Body of pancreas (tissue), 4 donors: ENCODE results near the gene OTUB1. TPM values are rescaled to one million over a fixed set of nuclear protein-coding genes. Genes with fewer than 3 reads are reported as not detected.

Experiments
- ATAC-seq: fragments of 150-250 bp; one replicate; pipeline ENCODE4 v1.9.1; 2016
- DNase-seq, 4 donors: peaks; one replicate each; pipeline ENCODE4 v3.0.0-alpha.2; 2019
- H3K27ac ChIP-seq, 4 donors: fragments of 200-600 bp; sonication (generic); 1 replicate in 3 of 4; 2 replicates in 1 of 4; pipeline versions ENCODE4 v1.5.1 to v1.6.1; 2016 to 2019; ENCODE audit warnings: mild to moderate bottlenecking in 1 of 4, mixed read lengths in 1 of 4, moderate library complexity in 1 of 4
- H3K27me3 ChIP-seq, 2 donors: fragments of 200-600 bp; sonication (generic); one replicate each; pipeline ENCODE4 v1.6.0; 2016; ENCODE audit warnings: mild to moderate bottlenecking in 1 of 2
- H3K36me3 ChIP-seq, 2 donors: fragments of 200-600 bp; sonication (generic); replicated peaks in 1 of 2; 2 replicates each; pipeline ENCODE4 v1.5.1; 2016; ENCODE audit warnings: low read depth in 2 of 2; ENCODE audit not compliant: insufficient read depth in 1 of 2
- H3K4me1 ChIP-seq: fragments of 200-600 bp; sonication (generic); one replicate; pipeline ENCODE4 v1.6.0; 2016
- H3K4me3 ChIP-seq, 2 donors: fragments of 200-600 bp; sonication (generic); 1 replicate in 1 of 2; 2 replicates in 1 of 2; pipeline ENCODE4 v1.5.1; 2016 to 2019
- H3K9me3 ChIP-seq, 3 donors: fragments of 200-600 bp; sonication (generic); 1 replicate in 2 of 3; 2 replicates in 1 of 3; pipeline ENCODE4 v1.5.1; 2016
- POLR2A ChIP-seq, 3 donors: fragments of 450-650 bp; IDR thresholded peaks; one replicate each; pipeline ENCODE4 v1.6.1; 2016; ENCODE audit warnings: antibody characterized with exemption in 3 of 3, mild to moderate bottlenecking in 2 of 3
- WGBS, 2 donors: methylation state at CpG; one replicate each; pipeline ENCODE4 v1.1.5; 2017; 5-methylcytosine and 5-hydroxymethylcytosine counted together
- intact Hi-C: fragments of 100-400 bp; cut with DNase I; formaldehyde crosslinking; loops from one replicate; pipeline ENCODE4 v1.15.1; 2023
- total RNA-seq, 2 donors: library from RNA; depleted of rRNA; stranded (reverse); fragments of >200 nt; gene quantifications; one replicate each; pipeline ENCODE4 v1.1.0, GENCODE V29; 2016
- TF ChIP-seq, protein P1 (sequence below), 7 experiments: fragments of 450-650 bp in 4 of 7; fragments of 200-600 bp in 3 of 7; sonication (generic) in 3 of 7; IDR thresholded peaks; one replicate each; pipeline ENCODE4 v1.5.1; 2016 to 2019; ENCODE audit warnings: antibody characterized with exemption in 7 of 7

Gene OTUB1
- total RNA-seq, 2 donors from 2014 or later, result 20.8 to 36.3 TPM

DNA sequence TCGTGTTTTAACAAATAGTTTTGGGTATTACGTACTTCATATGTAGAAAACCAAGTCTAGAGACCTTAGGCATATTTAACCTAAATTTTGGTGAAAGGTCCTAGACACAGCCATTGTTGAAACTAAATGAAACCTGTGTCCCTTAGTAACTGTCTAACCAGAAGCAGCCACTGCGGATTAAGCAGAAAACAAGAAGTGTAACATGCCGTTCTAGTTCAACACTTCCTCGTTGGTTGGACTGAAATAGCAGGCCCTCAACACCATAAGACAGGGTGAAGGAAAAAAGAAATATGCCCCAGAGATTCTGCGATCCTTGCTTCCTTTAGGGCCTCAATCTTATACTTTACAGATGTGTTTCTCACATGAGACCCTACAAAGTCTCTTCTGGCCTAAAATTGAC, 45.5 kb upstream of the OTUB1 start:
- TF ChIP-seq POLR2A (IDR thresholded peaks at IDR 0.05), result no peak
- TF ChIP-seq, protein P1, sequence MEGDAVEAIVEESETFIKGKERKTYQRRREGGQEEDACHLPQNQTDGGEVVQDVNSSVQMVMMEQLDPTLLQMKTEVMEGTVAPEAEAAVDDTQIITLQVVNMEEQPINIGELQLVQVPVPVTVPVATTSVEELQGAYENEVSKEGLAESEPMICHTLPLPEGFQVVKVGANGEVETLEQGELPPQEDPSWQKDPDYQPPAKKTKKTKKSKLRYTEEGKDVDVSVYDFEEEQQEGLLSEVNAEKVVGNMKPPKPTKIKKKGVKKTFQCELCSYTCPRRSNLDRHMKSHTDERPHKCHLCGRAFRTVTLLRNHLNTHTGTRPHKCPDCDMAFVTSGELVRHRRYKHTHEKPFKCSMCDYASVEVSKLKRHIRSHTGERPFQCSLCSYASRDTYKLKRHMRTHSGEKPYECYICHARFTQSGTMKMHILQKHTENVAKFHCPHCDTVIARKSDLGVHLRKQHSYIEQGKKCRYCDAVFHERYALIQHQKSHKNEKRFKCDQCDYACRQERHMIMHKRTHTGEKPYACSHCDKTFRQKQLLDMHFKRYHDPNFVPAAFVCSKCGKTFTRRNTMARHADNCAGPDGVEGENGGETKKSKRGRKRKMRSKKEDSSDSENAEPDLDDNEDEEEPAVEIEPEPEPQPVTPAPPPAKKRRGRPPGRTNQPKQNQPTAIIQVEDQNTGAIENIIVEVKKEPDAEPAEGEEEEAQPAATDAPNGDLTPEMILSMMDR (IDR thresholded peaks at IDR 0.05), result no peak
- H3K27me3 ChIP-seq, result no peaks in the 10 kb centered on the region
- no peaks in the 10 kb centered on the region for H3K9me3 ChIP-seq
- no peak overlapping the region for H3K27ac ChIP-seq
- ATAC-seq (no peak), DNase-seq (no peak)
- no peak overlapping the region for H3K4me3 ChIP-seq
- intact Hi-C loops, result loop anchor here (5.0 to 10.0 kb wide), 2 partner anchors 108 to 176 kb away; partner anchors contain the start of gene ZFTA
- no peaks in the 10 kb centered on the region for H3K36me3 ChIP-seq
- H3K4me1 ChIP-seq, result peaks cover 28% of the 10 kb centered on the region
- WGBS, 2 donors, result 64 to 68% methylated on average over 6 of the region's 6 CpGs

- H3K36me3 ChIP-seq, result no peaks in the 10 kb centered on the region
- H3K27ac ChIP-seq, result no peak overlapping the region
- 60 to 85% methylated on average over 3 to 4 of the region's 4 CpGs for WGBS, 2 donors
- no peaks in the 10 kb centered on the region for H3K9me3 ChIP-seq
- no peak overlapping the region for H3K4me3 ChIP-seq
- no peaks in the 10 kb centered on the region for H3K27me3 ChIP-seq
- no peak for DNase-seq
- intact Hi-C loops, result loop anchor here (5.0 to 10.0 kb wide), 2 partner anchors 110 to 177 kb away; partner anchors contain the start of gene ZFTA
- ATAC-seq, result no peak
- TF ChIP-seq, protein P1 (IDR thresholded peaks at IDR 0.05), result no peak
- no peak for TF ChIP-seq POLR2A (IDR thresholded peaks at IDR 0.05)
- H3K4me1 ChIP-seq, result peaks cover 28% of the 10 kb centered on the region
These were observed 44.3 kb upstream of the OTUB1 start for GRCh38 chr11:63941901-63942300.

GRCh38 chr11:63942803-63943202, 43.4 kb upstream of the OTUB1 start:
- Histone ChIP-seq H3K4me3 (no peak overlapping the region), H3K9me3 (no peaks in the 10 kb centered on the region), H3K27me3 (no peaks in the 10 kb centered on the region), H3K27ac (no peak overlapping the region), H3K36me3 (no peaks in the 10 kb centered on the region), H3K4me1 (peaks cover 24% of the 10 kb centered on the region)
- WGBS, 2 donors, result 91 to 93% methylated on average over 3 of the region's 3 CpGs
- DNase-seq, result no peak
- TF ChIP-seq, protein P1 (IDR thresholded peaks at IDR 0.05), result no peak
- ATAC-seq, result no peak
- intact Hi-C loops, result loop anchor here (5.0 to 10.0 kb wide), 2 partner anchors 111 to 178 kb away; partner anchors contain the start of gene ZFTA

- peak overlapping the region in 3 of 4 donors; percentile 4 to 46 (median 19) for H3K27ac ChIP-seq
- no peaks in the 10 kb centered on the region for H3K36me3 ChIP-seq
- ATAC-seq (no peak), DNase-seq (peak; percentile 22 to 40 (median 28))
- H3K27me3 ChIP-seq, result no peaks in the 10 kb centered on the region
- WGBS, 2 donors, result 29 to 36% methylated on average over 4 to 8 of the region's 8 CpGs
- H3K4me1 ChIP-seq, result peaks cover 15% of the 10 kb centered on the region
- intact Hi-C loops, result loop anchor here (5.0 to 10.0 kb wide), 2 partner anchors 113 to 180 kb away; partner anchors contain the start of gene ZFTA
- TF ChIP-seq, protein P1 (IDR thresholded peaks at IDR 0.05), result no peak
- TF ChIP-seq POLR2A (IDR thresholded peaks at IDR 0.05), result no peak
- no peak overlapping the region for H3K4me3 ChIP-seq
- no peaks in the 10 kb centered on the region for H3K9me3 ChIP-seq
These were observed 41.3 kb upstream of the OTUB1 start for GRCh38 chr11:63944987-63945386.
